Bronchial epithelial cell (primary cell): ENCODE measurements around the gene PLCH2. TPM values are rescaled to one million over a fixed set of nuclear protein-coding genes. Genes with fewer than 3 reads are reported as not detected.

ENCODE experiments used
- DNase-seq: peaks from one replicate; pipeline ENCODE4 v3.0.0-alpha.2; 2010; ENCODE audit warnings: low read depth
- FAIRE-seq: peaks from 2 replicates; lab custom pipeline; 2011; peaks lifted over from hg19 to GRCh38; lab: Jason Lieb, UNC
- H3K27me3 ChIP-seq: 2 replicates; pipeline ENCODE4 v1.5.1; 2011; ENCODE audit warnings: low read length; ENCODE audit not compliant: control insufficient read depth, insufficient read depth
- H3K36me3 ChIP-seq: 2 replicates; pipeline ENCODE4 v1.5.1; 2011; ENCODE audit warnings: low read length; ENCODE audit not compliant: control insufficient read depth, insufficient read depth
- H3K4me3 ChIP-seq: 2 replicates; pipeline ENCODE4 v1.5.1; 2011; ENCODE audit warnings: mild to moderate bottlenecking, low read depth, low read length, control low read depth
- CTCF ChIP-seq: IDR thresholded peaks from 2 replicates; pipeline ENCODE4 v1.5.1; 2011; ENCODE audit warnings: mild to moderate bottlenecking, moderate library complexity, low read length, control low read depth, inconsistent platforms; ENCODE audit not compliant: insufficient read depth, severe bottlenecking
- total RNA-seq: library from RNA; depleted of rRNA; stranded (reverse); fragments of >200 nt; gene quantifications from 2 replicates; pipeline ENCODE4 v1.2.1, GENCODE V29; 2014

PLCH2 gene
- total RNA-seq, 1 donor from 2014 or later: 64.2 TPM

GRCh38 chr1:2486558-2486957, 10.5 kb downstream of the PLCH2 start:
- no peak for TF ChIP-seq CTCF
- FAIRE-seq: no peak

DNA sequence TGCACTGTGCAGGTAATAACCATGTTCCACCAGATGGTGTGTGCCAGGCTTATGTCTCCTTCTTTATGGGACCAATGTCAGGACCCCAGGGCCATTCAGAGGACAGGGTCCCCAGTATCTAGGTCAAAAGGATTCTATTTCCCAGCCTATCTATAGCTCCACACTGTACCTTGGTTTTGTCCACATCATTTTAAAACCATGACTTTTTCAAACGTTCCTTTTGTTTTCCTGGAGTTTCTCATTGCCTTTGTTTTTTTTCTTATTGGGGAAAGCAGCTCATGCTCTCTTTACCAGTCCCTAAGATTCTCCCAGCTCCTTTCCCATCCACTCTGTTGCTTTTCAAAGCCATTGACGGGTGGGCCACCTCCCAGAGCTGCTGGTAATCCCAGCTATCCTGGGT, 12.6 kb downstream of the PLCH2 start:
- FAIRE-seq (no peak), DNase-seq (no peak)
- no peak overlapping the region for H3K4me3 ChIP-seq
- peaks cover 66% of the 10 kb centered on the region for H3K36me3 ChIP-seq
- no peaks in the 10 kb centered on the region for H3K27me3 ChIP-seq
- TF ChIP-seq CTCF: no peak

More at GRCh38 chr1:2486558-2486957, 10.5 kb downstream of the PLCH2 start:
- Histone ChIP-seq H3K36me3 (peaks cover 59% of the 10 kb centered on the region), H3K4me3 (no peak overlapping the region), H3K27me3 (no peaks in the 10 kb centered on the region)
- no peak for DNase-seq

DNA sequence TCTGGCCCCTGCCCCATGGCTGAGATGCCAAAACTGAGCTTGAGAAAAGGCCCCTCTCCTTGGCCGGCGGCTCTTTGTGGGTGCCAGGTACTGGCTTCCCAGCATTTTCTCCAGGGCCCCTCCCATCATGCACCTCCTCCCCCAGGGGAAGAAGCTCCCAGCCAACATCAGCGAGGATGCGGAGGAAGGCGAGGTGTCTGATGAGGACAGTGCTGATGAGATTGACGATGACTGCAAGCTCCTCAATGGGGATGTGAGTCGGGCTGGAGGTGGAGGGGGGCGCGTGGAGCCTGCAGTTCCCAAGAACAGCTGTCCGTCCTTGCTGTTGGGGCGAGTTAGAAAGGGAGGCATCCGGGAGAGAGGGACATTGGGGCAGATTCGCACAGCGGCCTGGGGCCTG, 13.5 kb downstream of the PLCH2 start:
- DNase-seq (no peak), FAIRE-seq (no peak)
- Histone ChIP-seq H3K4me3 (no peak overlapping the region), H3K36me3 (peaks cover 59% of the 10 kb centered on the region), H3K27me3 (no peaks in the 10 kb centered on the region)
- TF ChIP-seq CTCF: no peak

DNA sequence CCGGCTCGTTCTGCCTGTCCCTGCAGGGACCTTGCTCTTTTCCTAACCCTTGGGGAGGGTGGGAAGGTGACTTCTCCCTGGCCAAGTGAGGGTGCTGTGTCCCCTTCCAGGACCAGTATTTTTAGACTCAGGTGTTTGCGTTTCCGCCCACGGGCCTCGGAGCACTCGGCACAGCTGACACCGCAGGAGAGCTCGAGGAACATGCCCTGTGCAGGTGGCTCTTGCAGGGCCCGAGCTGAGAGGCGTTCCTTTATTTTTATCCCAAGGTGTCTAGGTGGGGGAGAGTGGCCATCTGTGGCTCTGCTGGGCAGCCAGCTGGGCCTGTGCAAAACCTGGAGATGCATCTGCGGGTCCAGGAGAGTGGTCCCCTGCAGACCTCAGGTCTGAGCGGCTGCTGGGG, 16.0 kb downstream of the PLCH2 start:
- DNase-seq (no peak), FAIRE-seq (no peak)
- Histone ChIP-seq H3K4me3 (no peak overlapping the region), H3K27me3 (no peaks in the 10 kb centered on the region), H3K36me3 (peaks cover 44% of the 10 kb centered on the region)
- TF ChIP-seq CTCF: no peak

DNA sequence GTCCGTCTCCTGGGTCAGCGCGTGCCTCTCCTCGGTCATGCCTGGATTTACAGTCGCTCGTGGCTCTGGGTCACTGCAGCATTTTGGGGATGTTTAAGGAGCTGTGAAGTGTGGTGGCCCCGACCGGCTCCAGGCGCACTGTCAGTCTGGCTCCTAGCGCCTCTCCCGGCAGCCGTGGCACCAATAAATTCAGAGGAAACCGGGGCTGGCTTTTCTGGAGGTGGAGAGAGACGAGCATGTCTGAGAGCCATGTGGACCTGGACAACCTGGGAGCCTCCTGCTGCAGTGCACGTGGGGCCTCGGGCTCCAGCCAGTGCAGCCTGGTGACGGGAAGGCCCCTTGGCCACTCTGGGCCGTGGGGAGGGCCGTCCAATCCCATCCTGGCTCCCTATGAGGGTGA, 17.1 kb downstream of the PLCH2 start:
- H3K27me3 ChIP-seq: no peaks in the 10 kb centered on the region
- FAIRE-seq (no peak), DNase-seq (no peak)
- H3K36me3 ChIP-seq: peaks cover 36% of the 10 kb centered on the region
- no peak for TF ChIP-seq CTCF
- no peak overlapping the region for H3K4me3 ChIP-seq

DNA sequence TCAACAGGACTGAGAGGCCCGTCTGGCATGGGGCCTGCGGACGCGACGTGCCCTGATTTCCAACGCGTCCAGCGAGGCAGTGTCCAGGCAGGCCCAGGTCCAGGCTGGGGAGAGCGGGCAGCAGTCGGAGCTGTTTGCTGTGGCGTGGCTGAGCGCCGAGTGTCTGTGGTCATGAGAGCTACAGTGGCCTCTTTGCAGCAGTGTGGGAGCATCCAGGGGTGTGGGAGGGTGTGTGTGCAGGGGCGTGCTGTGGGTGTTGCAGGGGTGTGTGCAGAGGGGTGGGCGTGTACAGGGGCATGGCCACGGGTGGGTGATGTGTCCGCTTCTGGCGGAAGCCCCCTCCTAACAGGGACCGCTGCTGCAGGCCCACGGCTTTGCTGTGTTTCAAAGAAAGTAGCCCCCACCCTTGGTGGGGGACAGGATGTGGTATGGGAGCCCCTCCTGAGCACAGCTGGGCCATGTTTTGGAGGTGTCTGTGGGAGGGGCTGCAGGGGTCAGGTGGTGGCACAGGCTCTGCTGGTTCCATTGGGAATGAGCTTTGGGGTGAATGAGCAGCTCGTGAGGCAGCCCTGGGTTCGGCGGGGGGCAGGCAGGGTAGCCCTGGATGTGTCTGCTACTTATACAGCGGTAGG, 17.7 kb downstream of the PLCH2 start:
- TF ChIP-seq CTCF: no peak
- Histone ChIP-seq H3K4me3 (no peak overlapping the region), H3K27me3 (no peaks in the 10 kb centered on the region), H3K36me3 (peaks cover 39% of the 10 kb centered on the region)
- DNase-seq (no peak), FAIRE-seq (no peak)
